ENCODE data around the gene BCL6. TPM values are rescaled to one million over a fixed set of nuclear protein-coding genes. Genes with fewer than 3 reads are reported as not detected.

The BCL6 gene
- total and polyA plus RNA-seq, 2 donors (not counting 3 experiments of a cell fraction or from before 2014, with no cell fraction given), result 6.9 to 12.1 TPM

DNA sequence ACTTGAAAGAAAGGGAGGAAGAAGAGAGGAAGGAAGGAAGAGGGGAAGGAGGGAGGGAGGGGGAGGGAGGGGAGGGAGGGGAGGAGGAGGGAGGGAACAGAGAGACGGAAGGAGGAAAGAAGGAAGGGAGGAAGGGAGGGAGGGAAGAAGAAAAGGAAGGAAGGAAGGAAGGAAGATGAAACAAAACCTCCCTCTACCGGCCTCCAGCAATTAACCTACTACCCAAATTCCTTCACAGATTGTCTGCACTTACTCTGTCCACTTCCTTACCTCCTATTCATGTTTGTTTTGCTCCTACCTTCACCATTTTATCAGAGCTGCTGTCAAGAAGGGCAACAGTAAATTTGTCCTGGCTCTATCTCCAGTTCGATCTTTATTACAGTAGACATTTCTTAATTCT lies 44.6 kb upstream of the BCL6 start:
- no TSS peak for BruUV-seq (replicated peaks)
- ChIA-PET CTCF (no interaction called here), POLR2A (no interaction called here)
- Histone ChIP-seq H4K20me1 (replicated peaks; ENCODE audit: control insufficient read depth, extremely low read depth, insufficient read depth, low read length) (peaks cover 3% of the 10 kb centered on the region), H3K9ac (replicated peaks; ENCODE audit: extremely low read depth, insufficient read depth, low read length) (no peak overlapping the region), H3K27me3 (ENCODE audit: control insufficient read depth in 2 of 2, insufficient read depth in 2 of 2, low read length in 2 of 2) (peaks cover 0 to 4% of the 10 kb centered on the region in 2 experiments), H3K36me3 (ENCODE audit: control insufficient read depth in 2 of 2, extremely low read depth in 1 of 2, insufficient read depth in 2 of 2, low read length in 2 of 2) (no peaks in the 10 kb centered on the region), H3K79me2 (ENCODE audit: control insufficient read depth, insufficient read depth, low read length) (no peaks in the 10 kb centered on the region), H3K4me3 (replicated peaks in 1 of 3; ENCODE audit: insufficient read depth in 1 of 3, low read depth in 1 of 3, low read length in 3 of 3) (no peak overlapping the region), H3K27ac (ENCODE audit: insufficient read depth, low read depth, low read length) (no peak overlapping the region), H3K4me2 (ENCODE audit: insufficient read depth, low read length) (no peak overlapping the region), H3K9me1 (replicated peaks; ENCODE audit: control insufficient read depth, extremely low read depth, insufficient read depth, low read length) (no peaks in the 10 kb centered on the region), H2AFZ (ENCODE audit: low read depth, low read length) (no peak overlapping the region), H3K9me3 (replicated peaks; ENCODE audit: control insufficient read depth, insufficient read depth, low read length) (no peaks in the 10 kb centered on the region), H3K4me1 (ENCODE audit: control insufficient read depth, extremely low read depth, insufficient read depth, low read length) (no peaks in the 10 kb centered on the region)
- intact Hi-C loops (cut with micrococcal nuclease), result no loop called here
- FAIRE-seq (no peak), DNase-seq (ENCODE audit: low read depth, low spot score) (no peak)
- TF ChIP-seq CTCF (IDR thresholded peaks at IDR 0.05; ENCODE audit: extremely low read depth in 1 of 2, insufficient read depth in 1 of 2, low read depth in 1 of 2, low read length in 2 of 2) (no peak), POLR2A (IDR thresholded peaks at IDR 0.05; ENCODE audit: low read depth, low read length) (no peak), MAX (IDR thresholded peaks at IDR 0.05; ENCODE audit: insufficient read depth, insufficient read length) (no peak), POLR2AphosphoS5 (IDR thresholded peaks at IDR 0.05; ENCODE audit: insufficient read depth, low read depth, low read length) (no peak), JUN (IDR thresholded peaks at IDR 0.05; ENCODE audit: borderline replicate concordance, insufficient read depth, insufficient read length, low read depth) (no peak), MYC (IDR thresholded peaks at IDR 0.05; ENCODE audit: low read depth, low read length) (no peak), FOS (IDR thresholded peaks at IDR 0.05; ENCODE audit: borderline replicate concordance, insufficient read depth, low read length) (no peak), EZH2 (IDR thresholded peaks at IDR 0.05; ENCODE audit: borderline replicate concordance, low read depth, low read length, severe bottlenecking) (no peak), GATA2 (IDR thresholded peaks at IDR 0.05; ENCODE audit: insufficient read depth, insufficient read length, low read depth, low read length) (no peak)
- dilution Hi-C loops (cut with MboI; ENCODE audit: extremely low pct_ligation_motif_present, low sequenced_read_pairs), result no loop called here

Measured in endothelial cell of umbilical vein (primary cell).